HepG2 (cell line): ENCODE results near the gene PIGZ. TPM values are rescaled to one million over a fixed set of nuclear protein-coding genes. Genes with fewer than 3 reads are reported as not detected.
A peak's percentile ranks its signal among the peaks of the same experiment; 100 is the strongest.

ENCODE experiments used
- AKAP8 ChIP-seq: sonication (generic); formaldehyde crosslinking; IDR thresholded peaks from 2 replicates; pipeline ENCODE4 v1.5.1; 2020; ENCODE audit warnings: mild to moderate bottlenecking, missing genetic modification reagents
- CBX1 ChIP-seq: IDR thresholded peaks from one replicate; pipeline ENCODE4 v1.6.1; 2016; ENCODE audit warnings: antibody characterized with exemption, low read depth
- CC2D1A ChIP-seq: sonication (generic); formaldehyde crosslinking; IDR thresholded peaks from 2 replicates; pipeline ENCODE4 v1.8.1; 2023; ENCODE audit warnings: mild to moderate bottlenecking, missing genetic modification reagents
- CHCHD3 ChIP-seq: sonication (generic); formaldehyde crosslinking; IDR thresholded peaks from 2 replicates; pipeline ENCODE4 v1.8.0; 2022; ENCODE audit warnings: mild to moderate bottlenecking, missing genetic modification reagents, moderate library complexity
- ETV6 ChIP-seq: sonication (generic); formaldehyde crosslinking; conservative IDR thresholded peaks from 2 replicates; pipeline ENCODE4 v1.4.0; 2020; ENCODE audit warnings: missing genetic modification reagents
- FOXP1 ChIP-seq, 2 experiments: fragments of 450-650 bp in 1 of 2; IDR thresholded peaks; 2 replicates each; pipeline ENCODE4 v1.6.1; 2017 to 2018; ENCODE audit warnings: antibody characterized with exemption in 1 of 2
- IRF2 ChIP-seq: IDR thresholded peaks from 2 replicates; pipeline ENCODE4 v1.6.1; 2018; ENCODE audit warnings: missing genetic modification reagents, missing compliant biosample characterization
- JDP2 ChIP-seq: sonication (generic); formaldehyde crosslinking; IDR thresholded peaks from 2 replicates; pipeline ENCODE4 v1.8.1; 2022; ENCODE audit warnings: missing genetic modification reagents, borderline replicate concordance
- MAF1 ChIP-seq: sonication (generic); formaldehyde crosslinking; IDR thresholded peaks from 2 replicates; pipeline ENCODE4 v1.5.0; 2020; ENCODE audit warnings: missing genetic modification reagents, borderline replicate concordance
- NFE2L2 ChIP-seq: fragments of 150-350 bp; IDR thresholded peaks from 2 replicates; pipeline ENCODE4 v1.6.1; 2014; ENCODE audit warnings: low read length
- PBX3 ChIP-seq: sonication (generic); formaldehyde crosslinking; IDR thresholded peaks from 2 replicates; pipeline ENCODE4 v1.8.1; 2023; ENCODE audit warnings: missing genetic modification reagents, inconsistent platforms, borderline replicate concordance
- RCOR2 ChIP-seq: IDR thresholded peaks from 2 replicates; pipeline ENCODE4 v1.6.1; 2016; ENCODE audit warnings: missing biosample characterization, missing genetic modification reagents
- SKIL ChIP-seq: sonication (generic); formaldehyde crosslinking; IDR thresholded peaks from 2 replicates; pipeline ENCODE4 v1.8.0; 2022; ENCODE audit warnings: missing genetic modification reagents, mild to moderate bottlenecking, moderate library complexity, borderline replicate concordance
- SMAD3 ChIP-seq: sonication (generic); formaldehyde crosslinking; IDR thresholded peaks from 2 replicates; pipeline ENCODE4 v1.4.0; 2020; ENCODE audit warnings: missing genetic modification reagents
- YEATS2 ChIP-seq: sonication (generic); formaldehyde crosslinking; IDR thresholded peaks from 2 replicates; pipeline ENCODE4 v1.4.0; 2020; ENCODE audit warnings: missing genetic modification reagents, borderline replicate concordance
- YY1 ChIP-seq: IDR thresholded peaks from 2 replicates; pipeline ENCODE4 v1.6.1; 2011; ENCODE audit warnings: low read length, low read depth, moderate library complexity, mild to moderate bottlenecking; ENCODE audit not compliant: insufficient read depth, insufficient replicate concordance
- ZFAT ChIP-seq: sonication (generic); formaldehyde crosslinking; conservative IDR thresholded peaks from 2 replicates; pipeline ENCODE4 v1.8.1; 2023; ENCODE audit warnings: missing genetic modification reagents, inconsistent platforms
- ZFY ChIP-seq: sonication (generic); formaldehyde crosslinking; IDR thresholded peaks from 2 replicates; pipeline ENCODE4 v1.4.0; 2020; ENCODE audit warnings: missing genetic modification reagents
- ZNF280B ChIP-seq: sonication (generic); formaldehyde crosslinking; IDR thresholded peaks from 2 replicates; pipeline ENCODE4 v1.5.0; 2020; ENCODE audit warnings: missing genetic modification reagents, mild to moderate bottlenecking, borderline replicate concordance
- ZNF431 ChIP-seq: sonication (generic); formaldehyde crosslinking; IDR thresholded peaks from 2 replicates; pipeline ENCODE4 v1.9.0; 2022; ENCODE audit warnings: missing genetic modification reagents, low read depth, mild to moderate bottlenecking, borderline replicate concordance
- ZNF451 ChIP-seq: sonication (generic); formaldehyde crosslinking; IDR thresholded peaks from 2 replicates; pipeline ENCODE4 v1.5.0; 2020; ENCODE audit warnings: mild to moderate bottlenecking, missing genetic modification reagents
- ZNF607 ChIP-seq: sonication (generic); formaldehyde crosslinking; IDR thresholded peaks from 2 replicates; pipeline ENCODE4 v1.5.1; 2020; ENCODE audit warnings: missing genetic modification reagents, mild to moderate bottlenecking, borderline replicate concordance
- polyA plus RNA-seq, 8 experiments: library from polyadenylated mRNA; depleted of rRNA in 3 of 8; stranded (reverse) in 7 of 8; unstranded in 1 of 8; fragments of >200 nt; fragmentation: Illumina TruSeq in 4 of 8; extraction: Trizol in 4 of 8; gene quantifications; 2 replicates each; pipeline versions ENCODE4 v1.2.1 to v1.2.3, GENCODE V29; 2011 to 2016; ENCODE audit warnings: low read depth in 4 of 8, missing spikeins in 1 of 8, mixed read lengths in 1 of 8; ENCODE audit not compliant: insufficient read depth in 1 of 8
- total RNA-seq, 5 experiments: library from RNA; depleted of rRNA; stranded (reverse); fragments of >200 nt; fragmentation: Illumina TruSeq; extraction: Trizol; gene quantifications; 2 replicates each; pipeline ENCODE4 v1.2.3, GENCODE V29; 2016; ENCODE audit warnings: low read depth in 1 of 5
- TF ChIP-seq, protein P1 (sequence below): sonication (generic); formaldehyde crosslinking; IDR thresholded peaks from 2 replicates; pipeline ENCODE4 v1.4.0; 2020; ENCODE audit warnings: missing genetic modification reagents, borderline replicate concordance

PIGZ gene
- total and polyA plus RNA-seq, 2 of the 13 experiments (the other 11 are each of a cell fraction or from before 2014, with no cell fraction given) = 4.7 to 60.5 TPM

DNA sequence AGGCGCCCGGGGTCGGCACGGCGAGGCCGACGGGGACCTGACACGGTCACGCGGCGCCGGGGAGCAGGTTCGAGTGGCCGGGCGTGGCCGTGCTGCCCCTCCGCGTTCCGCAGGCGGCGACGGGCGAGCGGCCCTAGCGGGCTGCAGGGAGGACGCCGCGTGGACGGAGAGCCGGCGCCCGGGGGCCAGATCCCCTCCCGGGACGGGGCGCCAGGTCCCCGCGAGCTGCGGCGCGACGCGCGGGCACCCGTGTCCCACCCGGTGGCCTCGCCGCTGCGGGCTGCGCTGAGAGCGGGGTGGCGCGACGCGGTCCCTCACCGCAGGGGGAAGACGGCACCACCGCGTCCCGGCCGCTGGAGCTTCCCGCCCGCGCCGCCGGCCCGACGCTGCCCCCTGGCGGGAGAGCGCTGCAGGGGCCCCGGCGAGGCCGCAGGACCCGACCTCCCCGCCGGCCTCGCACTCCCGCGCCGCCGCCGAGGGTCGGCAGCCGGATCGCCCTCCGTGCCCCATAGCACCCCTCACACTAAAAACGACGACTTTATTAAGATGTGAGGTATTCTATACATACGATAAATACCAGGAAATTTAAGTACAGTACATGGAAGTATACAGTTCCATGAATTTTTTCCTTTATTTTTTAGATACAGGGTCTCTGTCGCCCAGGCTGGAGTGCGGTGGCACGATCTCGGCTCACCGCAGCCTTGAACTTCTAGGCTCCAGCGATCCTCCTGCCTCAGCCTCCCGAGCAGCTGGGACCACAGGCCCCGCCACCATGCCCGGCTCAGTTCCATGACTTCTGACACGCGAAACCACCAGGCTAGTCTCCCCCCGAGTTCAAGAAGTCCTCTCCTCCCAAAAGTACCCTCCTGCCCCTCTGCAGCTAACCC lies 1.3 kb upstream of the PIGZ start (continued):
- TF ChIP-seq PBX3 (CRISPR knock-in tag) (no peak), AKAP8 (peak; percentile 80), SMAD3 (CRISPR knock-in tag) (no peak), ZNF607 (CRISPR knock-in tag) (peak; percentile 66; the same call in 1 of the 2 replicates), YY1 (peak; percentile 66), ETV6 (CRISPR knock-in tag) (no peak), RCOR2 (no peak), SKIL (CRISPR knock-in tag) (no peak), MAF1 (CRISPR knock-in tag) (no peak), IRF2 (CRISPR knock-in tag) (peak; percentile 16; the same call in 1 of the 2 replicates), CC2D1A (no peak), YEATS2 (no peak), ZNF280B (CRISPR knock-in tag) (no peak), FOXP1 (IDR thresholded peaks at IDR 0.05) (no peak), FOXP1 (CRISPR knock-in tag; IDR thresholded peaks at IDR 0.05) (no peak), ZFY (peak; percentile 57), ZNF451 (CRISPR knock-in tag) (peak; percentile 78; the same call in 1 of the 2 replicates), NFE2L2 (no peak), JDP2 (CRISPR knock-in tag) (no peak), ZFAT (CRISPR knock-in tag) (no peak), ZNF431 (CRISPR knock-in tag) (peak; percentile 89), CHCHD3 (CRISPR knock-in tag) (no peak), CBX1 (no peak)
- TF ChIP-seq, protein P1, sequence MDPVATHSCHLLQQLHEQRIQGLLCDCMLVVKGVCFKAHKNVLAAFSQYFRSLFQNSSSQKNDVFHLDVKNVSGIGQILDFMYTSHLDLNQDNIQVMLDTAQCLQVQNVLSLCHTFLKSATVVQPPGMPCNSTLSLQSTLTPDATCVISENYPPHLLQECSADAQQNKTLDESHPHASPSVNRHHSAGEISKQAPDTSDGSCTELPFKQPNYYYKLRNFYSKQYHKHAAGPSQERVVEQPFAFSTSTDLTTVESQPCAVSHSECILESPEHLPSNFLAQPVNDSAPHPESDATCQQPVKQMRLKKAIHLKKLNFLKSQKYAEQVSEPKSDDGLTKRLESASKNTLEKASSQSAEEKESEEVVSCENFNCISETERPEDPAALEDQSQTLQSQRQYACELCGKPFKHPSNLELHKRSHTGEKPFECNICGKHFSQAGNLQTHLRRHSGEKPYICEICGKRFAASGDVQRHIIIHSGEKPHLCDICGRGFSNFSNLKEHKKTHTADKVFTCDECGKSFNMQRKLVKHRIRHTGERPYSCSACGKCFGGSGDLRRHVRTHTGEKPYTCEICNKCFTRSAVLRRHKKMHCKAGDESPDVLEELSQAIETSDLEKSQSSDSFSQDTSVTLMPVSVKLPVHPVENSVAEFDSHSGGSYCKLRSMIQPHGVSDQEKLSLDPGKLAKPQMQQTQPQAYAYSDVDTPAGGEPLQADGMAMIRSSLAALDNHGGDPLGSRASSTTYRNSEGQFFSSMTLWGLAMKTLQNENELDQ (CRISPR knock-in tag) = no peak
